ENCODE results near the gene NKAIN4. TPM values are rescaled to one million over a fixed set of nuclear protein-coding genes. Genes with fewer than 3 reads are reported as not detected.
A peak's percentile ranks its signal among the peaks of the same experiment; 100 is the strongest.

The NKAIN4 gene
- total and polyA plus RNA-seq, 4 donors: 0.05 TPM; not detected in 3

GRCh38 chr20:63272105-63273058, 18.1 kb upstream of the NKAIN4 start, which contains the start of gene ARFGAP1:
Gene ARFGAP1 (plus strand): TSS chr20:63272813. CDS start chr20:63275581, 2,768 bp downstream.
- peak; percentile 88 for DNase-seq (ENCODE audit: low spot score)
- H3K9ac ChIP-seq (ENCODE audit: low read depth in 1 of 2, low read length in 2 of 2): peak within 1 kb of the TSS; percentile 82 to 85
- no peaks in the 10 kb centered on the region for H3K9me3 ChIP-seq (ENCODE audit: control insufficient read depth in 4 of 4, low read length in 3 of 4)
- H3K4me3 ChIP-seq (ENCODE audit: low read depth in 1 of 3, low read length in 3 of 3): peak within 1 kb of the TSS; percentile 84 to 96 (median 91)
- 1% methylated on average over 96 of the region's 97 CpGs for WGBS
- peak within 1 kb of the TSS in 1 of 2 donors; percentile 42 for H3K27ac ChIP-seq (ENCODE audit: low read depth in 1 of 2, low read length in 2 of 2)
- H3K27me3 ChIP-seq (ENCODE audit: control insufficient read depth in 4 of 4, insufficient read depth in 4 of 4, low read length in 3 of 4): no peaks in the 10 kb centered on the region
- peaks cover 2 to 25% (median 18%) of the 10 kb centered on the region in 4 donors for H3K4me1 ChIP-seq (ENCODE audit: control insufficient read depth in 4 of 4, insufficient read depth in 4 of 4, low read length in 3 of 4)
- TF ChIP-seq SP1 (IDR thresholded peaks at IDR 0.05) (no peak), JUND (IDR thresholded peaks at IDR 0.05) (no peak), GABPA (IDR thresholded peaks at IDR 0.05 in 1 of 2, conservative IDR thresholded peaks at IDR 0.05 in 1 of 2) (peak; percentile 65 to 92), EGR1 (IDR thresholded peaks at IDR 0.05; ENCODE audit: low read depth in 2 of 2) (no peak)
- peaks cover under 1 to 15% (median 3%) of the 10 kb centered on the region in 4 donors for H3K36me3 ChIP-seq (ENCODE audit: control insufficient read depth in 4 of 4, insufficient read depth in 3 of 4, low read depth in 1 of 4, low read length in 3 of 4)

- Histone ChIP-seq H3K4me1 (ENCODE audit: control insufficient read depth in 4 of 4, insufficient read depth in 4 of 4, low read length in 3 of 4) (peaks cover 2 to 28% (median 19%) of the 10 kb centered on the region in 4 donors), H3K27ac (ENCODE audit: low read depth in 1 of 2, low read length in 2 of 2) (no peak overlapping the region), H3K4me3 (ENCODE audit: low read depth in 1 of 3, low read length in 3 of 3) (no peak overlapping the region), H3K36me3 (ENCODE audit: control insufficient read depth in 4 of 4, insufficient read depth in 3 of 4, low read depth in 1 of 4, low read length in 3 of 4) (no peaks in the 10 kb centered on the region), H3K9me3 (ENCODE audit: control insufficient read depth in 4 of 4, low read length in 3 of 4) (no peaks in the 10 kb centered on the region), H3K27me3 (ENCODE audit: control insufficient read depth in 4 of 4, insufficient read depth in 4 of 4, low read length in 3 of 4) (no peaks in the 10 kb centered on the region), H3K9ac (ENCODE audit: low read depth in 1 of 2, low read length in 2 of 2) (no peak overlapping the region)
- TF ChIP-seq HNF4A (conservative IDR thresholded peaks at IDR 0.05) (no peak), ZBTB33 (IDR thresholded peaks at IDR 0.05) (no peak), EGR1 (IDR thresholded peaks at IDR 0.05; ENCODE audit: low read depth in 2 of 2) (no peak), FOXA1 (IDR thresholded peaks at IDR 0.05) (no peak), HNF4G (IDR thresholded peaks at IDR 0.05) (no peak), SP1 (IDR thresholded peaks at IDR 0.05) (no peak), YY1 (IDR thresholded peaks at IDR 0.05) (no peak), NR2F2 (IDR thresholded peaks at IDR 0.05) (no peak), RAD21 (IDR thresholded peaks at IDR 0.05) (no peak), MAX (IDR thresholded peaks at IDR 0.05) (no peak), FOXA2 (IDR thresholded peaks at IDR 0.05) (no peak), TAF1 (conservative IDR thresholded peaks at IDR 0.05) (no peak), RXRA (IDR thresholded peaks at IDR 0.05) (no peak), GABPA (IDR thresholded peaks at IDR 0.05 in 1 of 2, conservative IDR thresholded peaks at IDR 0.05 in 1 of 2) (no peak)
- TF ChIP-seq, protein P1, sequence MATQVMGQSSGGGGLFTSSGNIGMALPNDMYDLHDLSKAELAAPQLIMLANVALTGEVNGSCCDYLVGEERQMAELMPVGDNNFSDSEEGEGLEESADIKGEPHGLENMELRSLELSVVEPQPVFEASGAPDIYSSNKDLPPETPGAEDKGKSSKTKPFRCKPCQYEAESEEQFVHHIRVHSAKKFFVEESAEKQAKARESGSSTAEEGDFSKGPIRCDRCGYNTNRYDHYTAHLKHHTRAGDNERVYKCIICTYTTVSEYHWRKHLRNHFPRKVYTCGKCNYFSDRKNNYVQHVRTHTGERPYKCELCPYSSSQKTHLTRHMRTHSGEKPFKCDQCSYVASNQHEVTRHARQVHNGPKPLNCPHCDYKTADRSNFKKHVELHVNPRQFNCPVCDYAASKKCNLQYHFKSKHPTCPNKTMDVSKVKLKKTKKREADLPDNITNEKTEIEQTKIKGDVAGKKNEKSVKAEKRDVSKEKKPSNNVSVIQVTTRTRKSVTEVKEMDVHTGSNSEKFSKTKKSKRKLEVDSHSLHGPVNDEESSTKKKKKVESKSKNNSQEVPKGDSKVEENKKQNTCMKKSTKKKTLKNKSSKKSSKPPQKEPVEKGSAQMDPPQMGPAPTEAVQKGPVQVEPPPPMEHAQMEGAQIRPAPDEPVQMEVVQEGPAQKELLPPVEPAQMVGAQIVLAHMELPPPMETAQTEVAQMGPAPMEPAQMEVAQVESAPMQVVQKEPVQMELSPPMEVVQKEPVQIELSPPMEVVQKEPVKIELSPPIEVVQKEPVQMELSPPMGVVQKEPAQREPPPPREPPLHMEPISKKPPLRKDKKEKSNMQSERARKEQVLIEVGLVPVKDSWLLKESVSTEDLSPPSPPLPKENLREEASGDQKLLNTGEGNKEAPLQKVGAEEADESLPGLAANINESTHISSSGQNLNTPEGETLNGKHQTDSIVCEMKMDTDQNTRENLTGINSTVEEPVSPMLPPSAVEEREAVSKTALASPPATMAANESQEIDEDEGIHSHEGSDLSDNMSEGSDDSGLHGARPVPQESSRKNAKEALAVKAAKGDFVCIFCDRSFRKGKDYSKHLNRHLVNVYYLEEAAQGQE (IDR thresholded peaks at IDR 0.05): no peak
- TF ChIP-seq, protein P2, sequence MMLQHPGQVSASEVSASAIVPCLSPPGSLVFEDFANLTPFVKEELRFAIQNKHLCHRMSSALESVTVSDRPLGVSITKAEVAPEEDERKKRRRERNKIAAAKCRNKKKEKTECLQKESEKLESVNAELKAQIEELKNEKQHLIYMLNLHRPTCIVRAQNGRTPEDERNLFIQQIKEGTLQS (IDR thresholded peaks at IDR 0.05): no peak
- WGBS: 91% methylated on average over 9 of the region's 9 CpGs
- DNase-seq (ENCODE audit: low spot score): no peak
These were observed 16.5 kb upstream of the NKAIN4 start for GRCh38 chr20:63270606-63271325.
